ENCODE data around the gene ABCF2. TPM values are rescaled to one million over a fixed set of nuclear protein-coding genes. Genes with fewer than 3 reads are reported as not detected.
A peak's percentile ranks its signal among the peaks of the same experiment; 100 is the strongest.

Gene ABCF2
- total RNA-seq, 2 donors from 2014 or later = 43.3 to 48.9 TPM

- H3K36me3 Mint-ChIP-seq (ENCODE audit: low read depth) = no peaks in the 10 kb centered on the region
- H3K4me3 Mint-ChIP-seq = peak overlapping the region; percentile 42
- Histone ChIP-seq H3K36me3 (ENCODE audit: control insufficient read depth, insufficient read depth, low read length) (no peaks in the 10 kb centered on the region), H3K4me1 (ENCODE audit: control insufficient read depth, insufficient read depth, low read length) (no peaks in the 10 kb centered on the region), H3K27ac (ENCODE audit: low read depth, low read length) (no peak overlapping the region), H3K9me3 (ENCODE audit: control insufficient read depth, low read length) (no peaks in the 10 kb centered on the region), H3K4me3 (ENCODE audit: low read length) (peak overlapping the region; percentile 65), H3K27me3 (ENCODE audit: control insufficient read depth, insufficient read depth, low read length, poor library complexity, severe bottlenecking) (no peaks in the 10 kb centered on the region), H3K9ac (ENCODE audit: extremely low read depth, low read length, poor library complexity, severe bottlenecking) (no peak overlapping the region)
- peak; percentile 56 for DNase-seq
- H3K27ac Mint-ChIP-seq = no peak overlapping the region
- peaks cover 37% of the 10 kb centered on the region for H3K27me3 Mint-ChIP-seq (ENCODE audit: insufficient read depth)
- peaks cover 3% of the 10 kb centered on the region for H3K4me1 Mint-ChIP-seq
- H3K9me3 Mint-ChIP-seq = no peaks in the 10 kb centered on the region
- 89 to 93% methylated on average over 9 to 17 of the region's 17 CpGs for WGBS, 2 experiments (ENCODE audit: insufficient coverage in 1 of 2, insufficient read length in 1 of 2)
- TF ChIP-seq CTCF (conservative IDR thresholded peaks at IDR 0.05) = no peak
These were observed 48.2 kb upstream of the ABCF2 start for GRCh38 chr7:151274936-151275812.

GRCh38 chr7:151274396-151274795, 47.4 kb upstream of the ABCF2 start:
- Mint-ChIP-seq H3K27me3 (ENCODE audit: insufficient read depth) (peaks cover 34% of the 10 kb centered on the region), H3K27ac (no peak overlapping the region), H3K4me1 (peaks cover 3% of the 10 kb centered on the region), H3K4me3 (no peak overlapping the region), H3K36me3 (ENCODE audit: low read depth) (no peaks in the 10 kb centered on the region), H3K9me3 (no peaks in the 10 kb centered on the region)
- TF ChIP-seq CTCF (conservative IDR thresholded peaks at IDR 0.05) = no peak
- H3K9ac ChIP-seq (ENCODE audit: extremely low read depth, low read length, poor library complexity, severe bottlenecking) = no peak overlapping the region
- H3K4me3 ChIP-seq (ENCODE audit: low read length) = no peak overlapping the region
- H3K9me3 ChIP-seq (ENCODE audit: control insufficient read depth, low read length) = no peaks in the 10 kb centered on the region
- H3K36me3 ChIP-seq (ENCODE audit: control insufficient read depth, insufficient read depth, low read length) = no peaks in the 10 kb centered on the region
- no peak overlapping the region for H3K27ac ChIP-seq (ENCODE audit: low read depth, low read length)
- H3K27me3 ChIP-seq (ENCODE audit: control insufficient read depth, insufficient read depth, low read length, poor library complexity, severe bottlenecking) = no peaks in the 10 kb centered on the region
- H3K4me1 ChIP-seq (ENCODE audit: control insufficient read depth, insufficient read depth, low read length) = no peaks in the 10 kb centered on the region
- DNase-seq = no peak
- WGBS, 2 experiments (ENCODE audit: insufficient coverage in 1 of 2, insufficient read length in 1 of 2) = 89 to 93% methylated on average over 5 to 9 of the region's 9 CpGs

GRCh38 chr7:151273651-151274390, 46.8 kb upstream of the ABCF2 start:
- DNase-seq = no peak
- H3K27ac Mint-ChIP-seq = no peak overlapping the region

More at GRCh38 chr7:151273651-151274390, 46.8 kb upstream of the ABCF2 start:
- Mint-ChIP-seq H3K4me3 (no peak overlapping the region), H3K36me3 (ENCODE audit: low read depth) (no peaks in the 10 kb centered on the region), H3K4me1 (peaks cover 3% of the 10 kb centered on the region), H3K9me3 (no peaks in the 10 kb centered on the region), H3K27me3 (ENCODE audit: insufficient read depth) (peaks cover 29% of the 10 kb centered on the region)
- no peak overlapping the region for H3K27ac ChIP-seq (ENCODE audit: low read depth, low read length)
- H3K4me3 ChIP-seq (ENCODE audit: low read length) = no peak overlapping the region
- H3K27me3 ChIP-seq (ENCODE audit: control insufficient read depth, insufficient read depth, low read length, poor library complexity, severe bottlenecking) = no peaks in the 10 kb centered on the region
- H3K9me3 ChIP-seq (ENCODE audit: control insufficient read depth, low read length) = no peaks in the 10 kb centered on the region
- WGBS, 2 experiments (ENCODE audit: insufficient coverage in 1 of 2, insufficient read length in 1 of 2) = 89 to 93% methylated on average over 5 to 9 of the region's 9 CpGs
- H3K9ac ChIP-seq (ENCODE audit: extremely low read depth, low read length, poor library complexity, severe bottlenecking) = no peak overlapping the region
- no peak for TF ChIP-seq CTCF (conservative IDR thresholded peaks at IDR 0.05)
- no peaks in the 10 kb centered on the region for H3K36me3 ChIP-seq (ENCODE audit: control insufficient read depth, insufficient read depth, low read length)
- H3K4me1 ChIP-seq (ENCODE audit: control insufficient read depth, insufficient read depth, low read length) = no peaks in the 10 kb centered on the region

Data from endodermal cell (in vitro differentiated cells).